ENCODE data around the gene MAP4.

DNA sequence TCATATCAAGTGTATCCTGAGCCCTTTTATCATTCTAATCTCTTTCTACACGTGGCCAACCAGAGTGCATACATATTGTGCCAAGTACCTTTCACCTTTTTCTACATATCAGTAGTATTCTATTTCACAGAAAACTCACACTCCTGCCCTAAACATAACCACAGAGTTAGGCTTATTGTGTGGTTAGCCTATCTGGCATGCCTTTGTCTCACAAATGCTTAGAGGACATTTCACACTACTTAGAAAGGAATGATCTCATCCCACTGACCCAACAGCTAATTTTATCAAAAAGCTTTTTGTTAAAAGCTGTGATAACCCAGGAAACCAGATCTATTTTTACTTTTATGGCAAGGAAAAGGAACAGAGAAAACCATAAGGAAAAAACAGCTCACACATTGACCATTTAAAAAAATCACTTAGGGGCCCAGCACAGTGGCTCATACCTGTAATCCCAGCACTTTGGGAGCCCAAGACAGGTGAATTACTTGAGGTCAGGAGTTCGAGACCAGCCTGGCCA lies 17.8 kb upstream of the MAP4 start:
- TF ChIP-seq, protein P1, sequence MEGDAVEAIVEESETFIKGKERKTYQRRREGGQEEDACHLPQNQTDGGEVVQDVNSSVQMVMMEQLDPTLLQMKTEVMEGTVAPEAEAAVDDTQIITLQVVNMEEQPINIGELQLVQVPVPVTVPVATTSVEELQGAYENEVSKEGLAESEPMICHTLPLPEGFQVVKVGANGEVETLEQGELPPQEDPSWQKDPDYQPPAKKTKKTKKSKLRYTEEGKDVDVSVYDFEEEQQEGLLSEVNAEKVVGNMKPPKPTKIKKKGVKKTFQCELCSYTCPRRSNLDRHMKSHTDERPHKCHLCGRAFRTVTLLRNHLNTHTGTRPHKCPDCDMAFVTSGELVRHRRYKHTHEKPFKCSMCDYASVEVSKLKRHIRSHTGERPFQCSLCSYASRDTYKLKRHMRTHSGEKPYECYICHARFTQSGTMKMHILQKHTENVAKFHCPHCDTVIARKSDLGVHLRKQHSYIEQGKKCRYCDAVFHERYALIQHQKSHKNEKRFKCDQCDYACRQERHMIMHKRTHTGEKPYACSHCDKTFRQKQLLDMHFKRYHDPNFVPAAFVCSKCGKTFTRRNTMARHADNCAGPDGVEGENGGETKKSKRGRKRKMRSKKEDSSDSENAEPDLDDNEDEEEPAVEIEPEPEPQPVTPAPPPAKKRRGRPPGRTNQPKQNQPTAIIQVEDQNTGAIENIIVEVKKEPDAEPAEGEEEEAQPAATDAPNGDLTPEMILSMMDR (IDR thresholded peaks at IDR 0.05) = no peak
- TF ChIP-seq POLR2A (IDR thresholded peaks at IDR 0.05) = no peak

Data from esophagus squamous epithelium (tissue), 4 donors.